ENCODE measurements around the gene SH3BGRL. TPM values are rescaled to one million over a fixed set of nuclear protein-coding genes. Genes with fewer than 3 reads are reported as not detected.

The SH3BGRL gene
- total RNA-seq, 2 donors from 2014 or later: 36.3 to 65.1 TPM

DNA sequence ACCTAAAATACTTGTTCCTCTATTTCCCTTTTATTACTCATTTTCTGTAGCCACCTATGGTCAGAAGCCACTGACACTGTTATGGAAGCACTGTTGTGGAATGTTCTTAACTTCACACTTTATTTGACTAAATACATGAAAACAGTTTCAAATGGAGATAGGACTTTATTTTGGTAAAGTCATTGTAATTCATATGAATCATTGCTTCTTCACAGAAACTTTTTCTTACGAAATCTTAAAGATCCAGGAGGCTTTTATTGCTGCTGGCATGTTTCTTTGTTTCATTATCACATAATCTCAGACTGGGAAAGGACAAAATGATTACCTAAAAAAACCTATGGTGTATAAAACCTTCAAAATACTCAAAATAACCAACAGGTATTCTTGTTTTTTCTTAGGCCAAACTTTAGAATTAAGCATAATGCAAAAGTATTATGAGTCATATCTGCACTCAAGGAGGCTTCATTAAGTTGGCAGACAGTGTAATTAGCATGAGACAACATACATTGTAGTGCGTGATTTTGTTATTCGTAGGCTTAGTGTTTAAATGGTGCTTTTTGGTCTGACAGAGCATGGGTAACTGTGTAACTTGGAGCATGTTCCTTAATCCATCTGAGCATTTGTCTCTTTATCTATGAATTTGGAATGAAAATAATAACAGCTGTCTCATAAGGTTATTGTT lies 58.0 kb downstream of the SH3BGRL start:
- intact Hi-C loops (cut with DNase I): no loop called here
- H3K9me3 ChIP-seq: no peaks in the 10 kb centered on the region
- no peak for DNase-seq
- 88 to 96% methylated on average over 3 of the region's 3 CpGs for WGBS, 2 donors
- H3K4me3 ChIP-seq: no peak overlapping the region
- H3K27ac ChIP-seq: peak overlapping the region in 1 of 4 donors; percentile 49
- no peaks in the 10 kb centered on the region for H3K36me3 ChIP-seq (replicated peaks in 1 of 2; ENCODE audit: insufficient read depth in 1 of 2, low read depth in 2 of 2)
- no peaks in the 10 kb centered on the region for H3K27me3 ChIP-seq
- no peak for ATAC-seq
- TF ChIP-seq, protein P1, sequence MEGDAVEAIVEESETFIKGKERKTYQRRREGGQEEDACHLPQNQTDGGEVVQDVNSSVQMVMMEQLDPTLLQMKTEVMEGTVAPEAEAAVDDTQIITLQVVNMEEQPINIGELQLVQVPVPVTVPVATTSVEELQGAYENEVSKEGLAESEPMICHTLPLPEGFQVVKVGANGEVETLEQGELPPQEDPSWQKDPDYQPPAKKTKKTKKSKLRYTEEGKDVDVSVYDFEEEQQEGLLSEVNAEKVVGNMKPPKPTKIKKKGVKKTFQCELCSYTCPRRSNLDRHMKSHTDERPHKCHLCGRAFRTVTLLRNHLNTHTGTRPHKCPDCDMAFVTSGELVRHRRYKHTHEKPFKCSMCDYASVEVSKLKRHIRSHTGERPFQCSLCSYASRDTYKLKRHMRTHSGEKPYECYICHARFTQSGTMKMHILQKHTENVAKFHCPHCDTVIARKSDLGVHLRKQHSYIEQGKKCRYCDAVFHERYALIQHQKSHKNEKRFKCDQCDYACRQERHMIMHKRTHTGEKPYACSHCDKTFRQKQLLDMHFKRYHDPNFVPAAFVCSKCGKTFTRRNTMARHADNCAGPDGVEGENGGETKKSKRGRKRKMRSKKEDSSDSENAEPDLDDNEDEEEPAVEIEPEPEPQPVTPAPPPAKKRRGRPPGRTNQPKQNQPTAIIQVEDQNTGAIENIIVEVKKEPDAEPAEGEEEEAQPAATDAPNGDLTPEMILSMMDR (IDR thresholded peaks at IDR 0.05): no peak
- TF ChIP-seq POLR2A (IDR thresholded peaks at IDR 0.05): no peak
- peaks cover 14% of the 10 kb centered on the region for H3K4me1 ChIP-seq

- no peak for ATAC-seq
- no peak overlapping the region for H3K27ac ChIP-seq
- TF ChIP-seq, protein P1 (IDR thresholded peaks at IDR 0.05): no peak
- no peak for TF ChIP-seq POLR2A (IDR thresholded peaks at IDR 0.05)
Observed at GRCh38 chrX:81261576-81261975, 59.7 kb downstream of the SH3BGRL start.

DNA sequence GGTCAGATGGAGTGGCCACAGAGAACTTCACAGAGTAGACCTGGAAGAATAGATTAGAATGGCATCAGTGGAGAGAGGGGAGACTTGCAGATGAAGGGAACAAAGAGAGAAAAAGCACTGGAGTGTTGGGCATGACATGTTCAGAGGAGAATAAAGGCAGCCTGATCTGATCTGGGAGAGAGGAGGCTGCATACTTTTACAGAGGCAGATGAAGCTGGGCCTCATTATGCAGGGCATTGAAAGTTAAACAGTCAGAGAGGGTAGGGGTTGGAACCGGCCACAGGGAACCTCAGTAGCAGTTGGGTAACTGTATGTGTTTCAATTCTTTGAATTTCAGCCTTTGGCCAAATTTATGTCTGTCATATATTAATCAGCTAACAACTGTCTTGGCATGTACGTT lies 61.2 kb downstream of the SH3BGRL start:
- no peaks in the 10 kb centered on the region for H3K27me3 ChIP-seq
- intact Hi-C loops (cut with DNase I): no loop called here
- no peaks in the 10 kb centered on the region for H3K36me3 ChIP-seq (replicated peaks in 1 of 2; ENCODE audit: insufficient read depth in 1 of 2, low read depth in 2 of 2)
- no peak for DNase-seq
- H3K4me1 ChIP-seq: peaks cover 14% of the 10 kb centered on the region
- WGBS, 2 donors: 30 to 34% methylated on average over 2 of the region's 2 CpGs
- no peak overlapping the region for H3K4me3 ChIP-seq
- no peaks in the 10 kb centered on the region for H3K9me3 ChIP-seq
- no peak for ATAC-seq
- no peak overlapping the region for H3K27ac ChIP-seq
- TF ChIP-seq POLR2A (IDR thresholded peaks at IDR 0.05): no peak
- TF ChIP-seq, protein P1 (IDR thresholded peaks at IDR 0.05): no peak

More at GRCh38 chrX:81261576-81261975, 59.7 kb downstream of the SH3BGRL start:
- Histone ChIP-seq H3K27me3 (no peaks in the 10 kb centered on the region), H3K4me1 (peaks cover 14% of the 10 kb centered on the region), H3K9me3 (no peaks in the 10 kb centered on the region), H3K36me3 (replicated peaks in 1 of 2; ENCODE audit: insufficient read depth in 1 of 2, low read depth in 2 of 2) (no peaks in the 10 kb centered on the region), H3K4me3 (no peak overlapping the region)
- intact Hi-C loops (cut with DNase I): no loop called here
- WGBS, 2 donors: 44 to 65% methylated on average over 2 of the region's 2 CpGs
- DNase-seq: no peak

GRCh38 chrX:81278616-81279015 lies 76.7 kb downstream of the SH3BGRL start:
- no peak for ATAC-seq
- intact Hi-C loops (cut with DNase I): no loop called here
- DNase-seq: no peak

More at GRCh38 chrX:81278616-81279015, 76.7 kb downstream of the SH3BGRL start:
- Histone ChIP-seq H3K4me1 (no peaks in the 10 kb centered on the region), H3K9me3 (no peaks in the 10 kb centered on the region), H3K36me3 (replicated peaks in 1 of 2; ENCODE audit: insufficient read depth in 1 of 2, low read depth in 2 of 2) (no peaks in the 10 kb centered on the region), H3K27me3 (no peaks in the 10 kb centered on the region), H3K4me3 (no peak overlapping the region), H3K27ac (no peak overlapping the region)
- TF ChIP-seq, protein P1 (IDR thresholded peaks at IDR 0.05): no peak
- TF ChIP-seq POLR2A (IDR thresholded peaks at IDR 0.05): no peak
- WGBS, 2 donors: 94 to 100% methylated on average over 2 of the region's 2 CpGs
